Kidney capillary endothelial cell (primary cell): ENCODE data around the gene MRPL21.
"Not testable (repeated sequence)": the region's sequence is repeated elsewhere in the genome, so short reads cannot be mapped to it uniquely, and the experiment has no call there.

Source experiments
- DNase-seq: peaks from one replicate; pipeline ENCODE4 v3.0.0-alpha.2; 2018; ENCODE audit warnings: low spot score

MRPL21 gene

GRCh38 chr11:68867066-68867465 is 36.6 kb downstream of the MRPL21 start:
- DNase-seq = no peak

- DNase-seq = no peak
These were observed 38.4 kb downstream of the MRPL21 start for GRCh38 chr11:68865241-68865640.

- no peak for DNase-seq
These were observed 39.9 kb downstream of the MRPL21 start for GRCh38 chr11:68863553-68864265.

- DNase-seq = no peak
These were observed 41.2 kb downstream of the MRPL21 start for GRCh38 chr11:68862421-68862820.

- DNase-seq = no peak
These were observed 44.5 kb downstream of the MRPL21 start for GRCh38 chr11:68859123-68859522.

GRCh38 chr11:68857037-68857586 is 46.5 kb downstream of the MRPL21 start:
- no peak for DNase-seq

GRCh38 chr11:68856425-68857030 is 47.1 kb downstream of the MRPL21 start:
- not testable (repeated sequence) for DNase-seq

GRCh38 chr11:68855205-68855981 is 48.2 kb downstream of the MRPL21 start:
- DNase-seq = peak; percentile 31

GRCh38 chr11:68854273-68854958 is 49.2 kb downstream of the MRPL21 start:
- no peak for DNase-seq

- no peak for DNase-seq
These were observed 51.0 kb downstream of the MRPL21 start for GRCh38 chr11:68852628-68853027.

GRCh38 chr11:68848429-68848828 is 55.2 kb downstream of the MRPL21 start:
- no peak for DNase-seq

GRCh38 chr11:68847395-68847794 is 56.2 kb downstream of the MRPL21 start:
- no peak for DNase-seq

GRCh38 chr11:68845351-68846002 is 58.2 kb downstream of the MRPL21 start:
- DNase-seq = no peak

- DNase-seq = no peak
These were observed 58.8 kb downstream of the MRPL21 start for GRCh38 chr11:68844801-68845200.

- no peak for DNase-seq
These were observed 59.3 kb downstream of the MRPL21 start for GRCh38 chr11:68844376-68844775.

GRCh38 chr11:68843703-68844312 is 59.8 kb downstream of the MRPL21 start:
- peak; percentile 21 for DNase-seq

- peak; percentile 7 for DNase-seq
These were observed 60.5 kb downstream of the MRPL21 start for GRCh38 chr11:68843052-68843561.

- DNase-seq = no peak
These were observed 61.1 kb downstream of the MRPL21 start for GRCh38 chr11:68842427-68843051.

GRCh38 chr11:68841718-68842426 is 61.8 kb downstream of the MRPL21 start, which contains the start of gene CPT1A:
Gene CPT1A, minus strand, starts transcription at chr11:68841916. Its CDS starts 26,442 bp downstream, at chr11:68815474.
- DNase-seq = peak; percentile 54
